Measurements from ENCODE around the gene HPCAL4.

Gene HPCAL4

DNA sequence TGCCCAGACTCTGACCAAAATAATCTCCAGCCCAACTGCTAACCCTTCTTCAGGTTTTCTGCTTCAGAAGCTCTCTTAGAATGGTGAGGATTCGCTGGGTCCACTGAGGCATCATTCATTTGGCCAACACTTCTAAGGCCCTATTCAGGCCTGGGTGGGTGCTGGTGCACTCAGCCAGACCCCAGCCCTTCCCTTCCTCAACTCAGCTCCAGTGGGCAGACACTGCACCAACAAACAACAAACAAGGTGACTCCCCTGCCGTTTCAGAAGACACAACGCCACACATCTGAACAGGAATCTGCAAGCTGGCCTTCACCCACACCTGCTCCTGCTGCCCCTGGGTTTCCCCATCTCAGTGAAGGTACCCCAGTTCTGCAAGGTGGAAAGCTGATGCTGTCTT is 57.8 kb downstream of the HPCAL4 start:
- H3K27me3 Mint-ChIP-seq (ENCODE audit: low read depth, poor library complexity): peaks cover 4% of the 10 kb centered on the region
- H3K4me1 Mint-ChIP-seq: peaks cover 78% of the 10 kb centered on the region

DNA sequence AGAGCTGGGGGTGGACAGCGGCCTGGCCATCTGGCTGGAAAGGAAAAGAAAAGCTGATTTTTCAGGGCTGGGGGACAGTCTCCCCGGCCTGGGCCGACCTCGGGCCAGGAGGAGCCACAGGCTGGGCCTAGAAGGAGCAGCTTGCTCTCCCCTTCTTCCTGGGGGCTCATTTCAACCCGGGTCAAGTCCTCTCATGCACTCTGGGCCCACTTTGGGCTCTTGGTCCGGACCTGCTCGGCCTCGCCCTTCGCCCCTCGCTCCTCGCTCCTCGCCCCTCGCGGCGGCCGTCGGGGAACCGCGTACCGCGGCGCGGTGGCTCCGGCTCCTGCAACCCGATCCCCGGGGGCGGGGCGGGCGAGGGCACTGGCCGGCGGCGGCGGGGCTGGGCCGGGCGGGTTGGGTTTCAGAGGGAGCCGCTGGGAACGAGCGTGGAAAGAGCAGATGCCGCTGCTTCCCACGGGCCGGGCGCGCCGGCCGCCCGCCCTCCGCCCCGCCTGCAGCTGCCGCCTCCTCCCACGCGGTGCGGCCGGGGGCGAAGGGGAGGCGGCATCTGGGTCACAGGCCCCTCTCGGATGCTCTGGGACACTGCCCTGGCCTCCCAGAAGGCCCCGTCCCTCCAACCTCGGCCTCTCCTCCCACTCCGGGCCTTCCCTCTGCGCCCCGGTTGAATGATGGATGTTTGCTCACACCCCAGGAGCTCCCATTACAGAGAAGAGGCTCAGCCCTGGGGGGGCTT is 58.4 kb downstream of the HPCAL4 start:
- Mint-ChIP-seq H3K4me1 (peaks cover 72% of the 10 kb centered on the region), H3K4me3 (peak overlapping the region; percentile 57), H3K9me3 (no peaks in the 10 kb centered on the region), H3K27ac (peak overlapping the region; percentile 93), H3K36me3 (ENCODE audit: low read depth) (peaks cover 36% of the 10 kb centered on the region), H3K27me3 (ENCODE audit: low read depth, poor library complexity) (peaks cover 2% of the 10 kb centered on the region)
- TF ChIP-seq, protein P1, sequence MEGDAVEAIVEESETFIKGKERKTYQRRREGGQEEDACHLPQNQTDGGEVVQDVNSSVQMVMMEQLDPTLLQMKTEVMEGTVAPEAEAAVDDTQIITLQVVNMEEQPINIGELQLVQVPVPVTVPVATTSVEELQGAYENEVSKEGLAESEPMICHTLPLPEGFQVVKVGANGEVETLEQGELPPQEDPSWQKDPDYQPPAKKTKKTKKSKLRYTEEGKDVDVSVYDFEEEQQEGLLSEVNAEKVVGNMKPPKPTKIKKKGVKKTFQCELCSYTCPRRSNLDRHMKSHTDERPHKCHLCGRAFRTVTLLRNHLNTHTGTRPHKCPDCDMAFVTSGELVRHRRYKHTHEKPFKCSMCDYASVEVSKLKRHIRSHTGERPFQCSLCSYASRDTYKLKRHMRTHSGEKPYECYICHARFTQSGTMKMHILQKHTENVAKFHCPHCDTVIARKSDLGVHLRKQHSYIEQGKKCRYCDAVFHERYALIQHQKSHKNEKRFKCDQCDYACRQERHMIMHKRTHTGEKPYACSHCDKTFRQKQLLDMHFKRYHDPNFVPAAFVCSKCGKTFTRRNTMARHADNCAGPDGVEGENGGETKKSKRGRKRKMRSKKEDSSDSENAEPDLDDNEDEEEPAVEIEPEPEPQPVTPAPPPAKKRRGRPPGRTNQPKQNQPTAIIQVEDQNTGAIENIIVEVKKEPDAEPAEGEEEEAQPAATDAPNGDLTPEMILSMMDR (IDR thresholded peaks at IDR 0.05): no peak
- peak; percentile 95 for DNase-seq

More for the DNA sequence above, 57.8 kb downstream of the HPCAL4 start:
- Mint-ChIP-seq H3K9me3 (no peaks in the 10 kb centered on the region), H3K27ac (peak overlapping the region; percentile 93), H3K4me3 (peak overlapping the region; percentile 57), H3K36me3 (ENCODE audit: low read depth) (peaks cover 32% of the 10 kb centered on the region)
- DNase-seq: no peak
- TF ChIP-seq, protein P1 (IDR thresholded peaks at IDR 0.05): no peak

DNA sequence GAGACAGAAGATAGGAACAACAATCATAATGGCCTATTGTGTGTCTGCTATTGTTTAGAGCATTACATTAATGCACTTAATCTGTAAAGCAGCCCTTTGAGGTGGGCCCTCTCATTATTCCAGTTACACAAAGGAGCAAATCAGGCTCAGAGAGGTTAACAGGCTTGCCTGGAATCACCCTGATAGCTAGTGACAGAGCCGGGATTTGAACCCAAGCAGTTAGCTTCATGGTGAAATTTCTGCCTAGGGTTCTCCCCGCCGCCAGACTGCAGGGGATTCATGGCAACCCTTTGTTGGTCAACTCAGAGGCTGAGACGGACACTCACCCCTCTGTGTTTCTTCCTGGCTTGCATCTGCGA is 58.9 kb downstream of the HPCAL4 start:
- Mint-ChIP-seq H3K27me3 (ENCODE audit: low read depth, poor library complexity) (no peaks in the 10 kb centered on the region), H3K27ac (peak overlapping the region; percentile 82), H3K4me3 (peak overlapping the region; percentile 38), H3K36me3 (ENCODE audit: low read depth) (peaks cover 41% of the 10 kb centered on the region), H3K4me1 (peaks cover 66% of the 10 kb centered on the region), H3K9me3 (no peaks in the 10 kb centered on the region)
- TF ChIP-seq, protein P1 (IDR thresholded peaks at IDR 0.05): no peak
- DNase-seq: no peak

DNA sequence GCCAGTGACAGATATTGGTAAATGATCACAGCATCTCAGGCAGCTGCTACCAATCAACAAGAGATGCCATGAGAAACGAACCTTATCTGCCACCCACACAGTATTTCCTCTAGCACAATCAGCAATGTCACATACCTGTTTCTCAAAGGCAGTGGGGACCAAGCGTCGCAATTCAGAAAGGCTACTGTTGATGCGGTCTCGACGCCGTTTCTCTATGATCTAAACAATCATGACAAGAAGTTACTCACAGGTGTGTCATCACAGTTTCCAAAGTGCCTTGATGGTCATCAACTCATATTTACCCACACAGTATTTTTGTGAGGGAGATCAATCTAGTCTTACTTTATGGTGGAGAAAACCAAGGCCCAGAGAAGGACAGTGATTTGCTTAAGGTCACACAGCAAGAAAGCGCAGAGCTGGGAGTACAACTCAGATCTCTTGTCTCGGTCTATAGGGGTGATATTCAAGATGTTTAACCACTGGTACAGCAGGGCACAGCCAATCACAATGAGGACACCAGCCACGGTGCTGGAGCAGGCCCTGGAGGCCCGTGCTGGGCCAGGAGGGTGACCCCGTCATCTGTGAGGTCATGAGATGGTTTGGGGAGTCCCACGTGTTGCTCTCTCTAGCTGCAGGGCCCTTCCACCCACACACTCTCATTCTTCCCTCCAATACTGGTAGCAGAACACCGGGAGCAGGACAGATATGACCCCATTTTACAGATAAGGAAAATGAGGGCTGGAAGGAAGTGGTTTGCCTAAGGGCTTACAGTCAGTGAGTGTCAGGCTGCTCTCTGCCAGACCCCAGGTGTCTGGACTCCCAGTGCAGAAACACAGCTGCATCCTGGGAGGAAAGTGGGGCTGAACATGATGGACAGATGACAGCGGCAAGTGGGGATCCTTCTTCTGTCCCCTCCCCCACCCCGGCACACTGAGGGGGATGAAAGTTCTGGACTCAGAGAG is 59.6 kb downstream of the HPCAL4 start:
- H3K27me3 Mint-ChIP-seq (ENCODE audit: low read depth, poor library complexity): no peaks in the 10 kb centered on the region
- peaks cover 43% of the 10 kb centered on the region for H3K36me3 Mint-ChIP-seq (ENCODE audit: low read depth)
- no peak for DNase-seq
- H3K4me3 Mint-ChIP-seq: peak overlapping the region; percentile 38
- H3K27ac Mint-ChIP-seq: peak overlapping the region; percentile 42
- TF ChIP-seq, protein P1 (IDR thresholded peaks at IDR 0.05): no peak
- H3K4me1 Mint-ChIP-seq: peaks cover 60% of the 10 kb centered on the region
- H3K9me3 Mint-ChIP-seq: no peaks in the 10 kb centered on the region

DNA sequence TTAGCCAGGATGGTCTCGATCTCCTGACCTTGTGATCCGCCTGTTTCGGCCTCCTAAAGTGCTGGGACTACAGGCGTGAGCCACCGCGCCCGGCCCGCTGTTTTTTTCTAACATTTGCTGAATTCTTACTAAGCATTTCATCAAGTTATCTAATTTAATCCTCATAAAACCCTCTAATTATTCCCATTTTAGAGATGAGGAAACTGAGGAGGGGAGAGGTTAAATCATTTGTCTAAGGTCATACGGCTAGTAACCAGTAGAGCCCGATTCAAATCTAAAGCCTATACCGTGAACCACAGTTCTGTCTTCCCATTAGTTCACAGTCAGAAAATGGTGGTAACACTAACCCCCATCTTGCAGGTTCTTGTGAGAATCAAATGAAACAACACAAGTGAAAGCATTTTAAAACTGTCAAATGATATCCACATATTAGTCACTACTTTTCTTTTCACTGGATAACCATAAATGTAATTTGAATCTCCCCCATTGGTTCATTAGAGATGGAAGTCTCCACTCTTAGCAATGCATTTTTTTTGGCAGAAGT is 62.4 kb downstream of the HPCAL4 start:
- H3K27ac Mint-ChIP-seq: no peak overlapping the region
- no peak for DNase-seq
- H3K27me3 Mint-ChIP-seq (ENCODE audit: low read depth, poor library complexity): no peaks in the 10 kb centered on the region
- no peak overlapping the region for H3K4me3 Mint-ChIP-seq
- peaks cover 43% of the 10 kb centered on the region for H3K36me3 Mint-ChIP-seq (ENCODE audit: low read depth)
- TF ChIP-seq, protein P1 (IDR thresholded peaks at IDR 0.05): no peak
- H3K4me1 Mint-ChIP-seq: peaks cover 60% of the 10 kb centered on the region
- H3K9me3 Mint-ChIP-seq: no peaks in the 10 kb centered on the region
